MV-4-11 (cell line): ENCODE data around the gene POC1B.

Experiments
- DNase-seq: peaks from one replicate; lab custom pipeline; 2025; lab: John Stamatoyannopoulos, UW

Gene POC1B

GRCh38 chr12:89384807-89385206 lies 141.0 kb downstream of the POC1B start:
- no peak for DNase-seq

GRCh38 chr12:89384050-89384758 lies 141.6 kb downstream of the POC1B start:
- peak; percentile 63 for DNase-seq

GRCh38 chr12:89383235-89384049 lies 142.4 kb downstream of the POC1B start:
- DNase-seq, result peak; percentile 61

GRCh38 chr12:89382328-89382727 lies 143.5 kb downstream of the POC1B start:
- DNase-seq, result peak; percentile 50

- no peak for DNase-seq
Observed at GRCh38 chr12:89379839-89380467, 145.9 kb downstream of the POC1B start.

GRCh38 chr12:89379148-89379838 lies 146.6 kb downstream of the POC1B start:
- DNase-seq, result no peak

- DNase-seq, result no peak
Observed at GRCh38 chr12:89376844-89377243, 149.0 kb downstream of the POC1B start.

GRCh38 chr12:89376202-89376529 lies 149.7 kb downstream of the POC1B start:
- no peak for DNase-seq

- no peak for DNase-seq
Observed at GRCh38 chr12:89373763-89374572, 151.9 kb downstream of the POC1B start.

GRCh38 chr12:89372584-89373370 lies 153.1 kb downstream of the POC1B start:
- no peak for DNase-seq

GRCh38 chr12:89370850-89371249 lies 155.0 kb downstream of the POC1B start:
- DNase-seq, result peak; percentile 58

- peak; percentile 71 for DNase-seq
Observed at GRCh38 chr12:89370421-89370831, 155.4 kb downstream of the POC1B start.
